GM12875 (cell line): ENCODE data around the gene OPN4.

Experiments used
- H3K4me3 ChIP-seq: one replicate; pipeline ENCODE4 v1.5.1; 2011; ENCODE audit warnings: low read depth, low read length, control low read depth
- TF ChIP-seq, protein P1 (sequence below): IDR thresholded peaks from 2 replicates; pipeline ENCODE4 v1.5.1; 2011; ENCODE audit warnings: low read depth, mild to moderate bottlenecking, control low read depth, inconsistent platforms, low read length, moderate library complexity, borderline replicate concordance; ENCODE audit not compliant: insufficient read depth

OPN4 gene

GRCh38 chr10:86663576-86664339 lies 9.4 kb downstream of the OPN4 start:
- TF ChIP-seq, protein P1, sequence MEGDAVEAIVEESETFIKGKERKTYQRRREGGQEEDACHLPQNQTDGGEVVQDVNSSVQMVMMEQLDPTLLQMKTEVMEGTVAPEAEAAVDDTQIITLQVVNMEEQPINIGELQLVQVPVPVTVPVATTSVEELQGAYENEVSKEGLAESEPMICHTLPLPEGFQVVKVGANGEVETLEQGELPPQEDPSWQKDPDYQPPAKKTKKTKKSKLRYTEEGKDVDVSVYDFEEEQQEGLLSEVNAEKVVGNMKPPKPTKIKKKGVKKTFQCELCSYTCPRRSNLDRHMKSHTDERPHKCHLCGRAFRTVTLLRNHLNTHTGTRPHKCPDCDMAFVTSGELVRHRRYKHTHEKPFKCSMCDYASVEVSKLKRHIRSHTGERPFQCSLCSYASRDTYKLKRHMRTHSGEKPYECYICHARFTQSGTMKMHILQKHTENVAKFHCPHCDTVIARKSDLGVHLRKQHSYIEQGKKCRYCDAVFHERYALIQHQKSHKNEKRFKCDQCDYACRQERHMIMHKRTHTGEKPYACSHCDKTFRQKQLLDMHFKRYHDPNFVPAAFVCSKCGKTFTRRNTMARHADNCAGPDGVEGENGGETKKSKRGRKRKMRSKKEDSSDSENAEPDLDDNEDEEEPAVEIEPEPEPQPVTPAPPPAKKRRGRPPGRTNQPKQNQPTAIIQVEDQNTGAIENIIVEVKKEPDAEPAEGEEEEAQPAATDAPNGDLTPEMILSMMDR: no peak
- H3K4me3 ChIP-seq: no peak overlapping the region

GRCh38 chr10:86664341-86665217 lies 10.2 kb downstream of the OPN4 start:
- no peak overlapping the region for H3K4me3 ChIP-seq
- TF ChIP-seq, protein P1: no peak

GRCh38 chr10:86665218-86665607 lies 10.9 kb downstream of the OPN4 start:
- H3K4me3 ChIP-seq: no peak overlapping the region
- TF ChIP-seq, protein P1: no peak

- no peak overlapping the region for H3K4me3 ChIP-seq
- TF ChIP-seq, protein P1: no peak
Observed at GRCh38 chr10:86665868-86666267, 11.5 kb downstream of the OPN4 start.

GRCh38 chr10:86666538-86666937 lies 12.2 kb downstream of the OPN4 start:
- TF ChIP-seq, protein P1: no peak
- no peak overlapping the region for H3K4me3 ChIP-seq

GRCh38 chr10:86667421-86668181 lies 13.3 kb downstream of the OPN4 start:
- no peak overlapping the region for H3K4me3 ChIP-seq
- TF ChIP-seq, protein P1: no peak
